Measurements from ENCODE around the gene RTP2. TPM values are rescaled to one million over a fixed set of nuclear protein-coding genes. Genes with fewer than 3 reads are reported as not detected.

Gene RTP2
- total RNA-seq, 1 experiment from 2014 or later, result not detected

DNA sequence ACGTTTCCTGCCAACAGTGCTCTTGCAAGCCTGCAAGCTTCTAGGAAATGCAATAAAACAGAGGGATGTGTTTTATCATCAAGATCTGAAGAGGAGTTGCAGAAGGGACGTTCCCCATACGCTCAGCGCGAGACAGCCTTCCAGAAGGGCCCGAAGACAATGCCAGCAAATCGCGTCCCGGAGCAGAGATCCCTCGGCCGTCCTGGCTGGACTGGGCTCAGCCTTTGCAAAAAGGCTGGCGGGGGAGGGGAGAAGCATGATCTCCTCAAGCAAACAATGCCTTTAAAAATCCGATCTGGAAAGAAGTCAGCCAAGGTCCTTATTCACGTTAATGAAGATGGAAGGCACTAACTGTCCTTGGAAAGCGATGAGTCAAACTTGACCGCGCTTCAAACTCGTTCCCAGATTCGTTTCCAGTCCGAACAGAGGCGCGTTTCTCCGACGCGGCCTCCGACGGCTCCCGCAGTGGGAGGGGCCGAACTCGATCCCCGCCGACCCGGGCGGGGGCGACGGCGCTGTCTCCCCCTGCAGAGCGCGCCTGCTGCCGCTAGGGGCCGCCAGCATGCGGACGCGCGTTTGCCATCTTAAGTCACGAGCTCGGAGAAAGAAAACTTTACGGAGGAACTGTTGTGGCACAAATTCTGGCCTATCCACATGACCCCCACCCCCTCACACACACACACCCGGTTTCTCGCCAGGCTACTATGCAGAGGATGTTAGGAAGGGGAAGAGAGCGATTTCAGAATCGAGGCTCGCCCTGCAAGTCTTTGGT lies 37.4 kb upstream of the RTP2 start:
- Mint-ChIP-seq H3K27ac (ENCODE audit: low read depth, unreplicated experiment) (peak overlapping the region; percentile 100), H3K36me3 (ENCODE audit: insufficient read depth, unreplicated experiment) (peaks cover 61% of the 10 kb centered on the region), H3K9me3 (ENCODE audit: unreplicated experiment) (no peaks in the 10 kb centered on the region), H3K4me3 (ENCODE audit: unreplicated experiment) (peak overlapping the region; percentile 98), H3K4me1 (ENCODE audit: insufficient read depth, unreplicated experiment) (peaks cover 44% of the 10 kb centered on the region), H3K27me3 (ENCODE audit: insufficient read depth, unreplicated experiment) (no peaks in the 10 kb centered on the region)
- DNase-seq (ENCODE audit: unreplicated experiment), result peak; percentile 86
- TF ChIP-seq, protein P1, sequence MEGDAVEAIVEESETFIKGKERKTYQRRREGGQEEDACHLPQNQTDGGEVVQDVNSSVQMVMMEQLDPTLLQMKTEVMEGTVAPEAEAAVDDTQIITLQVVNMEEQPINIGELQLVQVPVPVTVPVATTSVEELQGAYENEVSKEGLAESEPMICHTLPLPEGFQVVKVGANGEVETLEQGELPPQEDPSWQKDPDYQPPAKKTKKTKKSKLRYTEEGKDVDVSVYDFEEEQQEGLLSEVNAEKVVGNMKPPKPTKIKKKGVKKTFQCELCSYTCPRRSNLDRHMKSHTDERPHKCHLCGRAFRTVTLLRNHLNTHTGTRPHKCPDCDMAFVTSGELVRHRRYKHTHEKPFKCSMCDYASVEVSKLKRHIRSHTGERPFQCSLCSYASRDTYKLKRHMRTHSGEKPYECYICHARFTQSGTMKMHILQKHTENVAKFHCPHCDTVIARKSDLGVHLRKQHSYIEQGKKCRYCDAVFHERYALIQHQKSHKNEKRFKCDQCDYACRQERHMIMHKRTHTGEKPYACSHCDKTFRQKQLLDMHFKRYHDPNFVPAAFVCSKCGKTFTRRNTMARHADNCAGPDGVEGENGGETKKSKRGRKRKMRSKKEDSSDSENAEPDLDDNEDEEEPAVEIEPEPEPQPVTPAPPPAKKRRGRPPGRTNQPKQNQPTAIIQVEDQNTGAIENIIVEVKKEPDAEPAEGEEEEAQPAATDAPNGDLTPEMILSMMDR (IDR thresholded peaks at IDR 0.05; ENCODE audit: unreplicated experiment), result peak; percentile 94
- POLR2A ChIA-PET, result interaction anchor here (0.6 to 7.3 kb wide), 45 partner anchors 8 to 1537 kb away, joined by 3 to 234 read pairs (median 5); partner anchors contain the start of genes BCL6 and LPP
- intact Hi-C loops (cut with micrococcal nuclease), result loop anchor here (1.0 to 10.0 kb wide), 11 partner anchors 445 to 1494 kb away; no protein-coding TSS in a partner anchor
- CTCF ChIA-PET, result interaction anchor here (0.5 to 6.6 kb wide), 87 partner anchors 9 to 1495 kb away, joined by 3 to 240 read pairs (median 4); partner anchors contain the start of gene LPP
- no TSS peak for BruUV-seq (replicated peaks)

DNA sequence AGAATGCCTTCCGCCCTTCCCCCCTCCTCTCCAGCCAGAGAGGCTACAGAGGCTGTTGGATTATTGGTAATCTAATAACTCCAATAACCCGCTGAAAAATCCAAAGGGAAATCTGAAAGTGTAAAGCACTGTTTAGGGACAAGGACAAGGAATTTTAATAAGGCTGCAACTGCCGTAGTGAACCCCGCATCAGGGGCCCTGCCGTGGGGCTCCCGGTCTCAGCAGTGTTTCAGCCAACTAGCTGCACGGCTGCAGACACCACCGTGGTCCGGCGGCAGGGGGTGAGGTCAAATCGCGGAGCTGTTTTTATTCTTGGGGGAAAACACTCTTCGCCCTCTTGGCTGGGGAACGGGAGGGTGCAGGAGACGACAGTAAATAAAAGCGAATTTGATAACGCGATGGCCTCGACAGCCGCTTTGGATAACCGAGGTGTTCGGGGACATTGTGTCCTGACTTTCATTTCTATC lies 36.8 kb upstream of the RTP2 start:
- TF ChIP-seq, protein P1 (IDR thresholded peaks at IDR 0.05; ENCODE audit: unreplicated experiment), result no peak
- H3K36me3 Mint-ChIP-seq (ENCODE audit: insufficient read depth, unreplicated experiment), result peaks cover 62% of the 10 kb centered on the region
- no peaks in the 10 kb centered on the region for H3K9me3 Mint-ChIP-seq (ENCODE audit: unreplicated experiment)
- no peaks in the 10 kb centered on the region for H3K27me3 Mint-ChIP-seq (ENCODE audit: insufficient read depth, unreplicated experiment)
- DNase-seq (ENCODE audit: unreplicated experiment), result no peak
- H3K27ac Mint-ChIP-seq (ENCODE audit: low read depth, unreplicated experiment), result peak overlapping the region; percentile 100
- peak overlapping the region; percentile 98 for H3K4me3 Mint-ChIP-seq (ENCODE audit: unreplicated experiment)
- no TSS peak for BruUV-seq (replicated peaks)
- intact Hi-C loops (cut with micrococcal nuclease), result loop anchor here (1.0 kb wide), 4 partner anchors 1302 to 1494 kb away; no protein-coding TSS in a partner anchor
- H3K4me1 Mint-ChIP-seq (ENCODE audit: insufficient read depth, unreplicated experiment), result peaks cover 44% of the 10 kb centered on the region
- ChIA-PET CTCF (interaction anchor here (0.5 to 6.6 kb wide), 31 partner anchors 8 to 1496 kb away, joined by 3 to 240 read pairs (median 4); no protein-coding TSS in a partner anchor), POLR2A (interaction anchor here (0.7 to 7.3 kb wide), 26 partner anchors 8 to 1412 kb away, joined by 3 to 234 read pairs (median 6); partner anchors contain the start of genes BCL6 and LPP)

DNA sequence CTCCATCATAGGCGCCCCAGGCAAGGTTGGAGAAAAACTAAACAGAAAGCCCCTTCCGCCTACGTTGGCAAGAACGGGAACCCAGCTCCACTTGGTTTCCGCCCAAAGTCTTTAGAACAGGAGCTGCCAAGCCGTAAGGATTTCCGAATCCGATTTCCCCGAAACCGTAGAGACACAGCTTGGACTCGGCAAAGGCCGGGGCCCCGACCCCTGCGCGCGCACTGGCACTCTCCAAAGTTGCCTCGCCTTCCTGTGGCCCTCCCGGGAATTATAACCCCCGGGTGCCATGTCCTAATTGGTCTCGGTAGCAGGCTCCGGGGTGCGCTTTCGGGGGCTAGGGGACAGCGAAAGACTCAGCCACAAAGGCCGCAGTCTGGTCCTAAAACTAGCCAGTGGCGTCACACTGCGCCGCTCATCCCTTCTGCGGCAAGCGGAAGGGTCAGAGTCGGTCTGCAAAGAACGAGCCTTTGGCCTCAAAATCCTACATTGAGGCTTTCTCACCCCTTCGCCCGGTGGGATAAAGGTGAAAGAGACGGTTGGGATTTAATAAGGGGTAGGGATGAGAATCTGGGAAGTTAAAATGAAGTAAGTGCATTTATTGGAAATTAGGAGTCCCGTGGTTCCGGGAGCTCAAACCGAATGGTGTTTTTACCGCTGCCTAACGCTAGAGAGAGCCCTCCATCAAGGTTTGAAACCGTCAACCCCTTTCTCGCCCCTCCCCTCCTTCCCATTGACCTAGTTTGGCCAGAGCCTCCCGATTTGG lies 36.2 kb upstream of the RTP2 start:
- H3K9me3 Mint-ChIP-seq (ENCODE audit: unreplicated experiment), result no peaks in the 10 kb centered on the region
- peak overlapping the region; percentile 98 for H3K4me3 Mint-ChIP-seq (ENCODE audit: unreplicated experiment)
- H3K4me1 Mint-ChIP-seq (ENCODE audit: insufficient read depth, unreplicated experiment), result peaks cover 44% of the 10 kb centered on the region
- intact Hi-C loops (cut with micrococcal nuclease), result loop anchor here (1.0 kb wide), 4 partner anchors 1303 to 1495 kb away; no protein-coding TSS in a partner anchor
- POLR2A ChIA-PET, result interaction anchor here (0.6 to 7.3 kb wide), 32 partner anchors 9 to 1412 kb away, joined by 3 to 234 read pairs (median 4); partner anchors contain the start of genes BCL6 and LPP
- CTCF ChIA-PET, result interaction anchor here (0.6 to 6.6 kb wide), 34 partner anchors 8 to 1493 kb away, joined by 3 to 240 read pairs (median 4); no protein-coding TSS in a partner anchor
- TF ChIP-seq, protein P1 (IDR thresholded peaks at IDR 0.05; ENCODE audit: unreplicated experiment), result peak; percentile 63
- no TSS peak for BruUV-seq (replicated peaks)
- H3K27ac Mint-ChIP-seq (ENCODE audit: low read depth, unreplicated experiment), result peak overlapping the region; percentile 100
- no peaks in the 10 kb centered on the region for H3K27me3 Mint-ChIP-seq (ENCODE audit: insufficient read depth, unreplicated experiment)
- DNase-seq (ENCODE audit: unreplicated experiment), result peak; percentile 95
- peaks cover 67% of the 10 kb centered on the region for H3K36me3 Mint-ChIP-seq (ENCODE audit: insufficient read depth, unreplicated experiment)
